Measurements from ENCODE around the gene RCSD1.

Gene RCSD1

DNA sequence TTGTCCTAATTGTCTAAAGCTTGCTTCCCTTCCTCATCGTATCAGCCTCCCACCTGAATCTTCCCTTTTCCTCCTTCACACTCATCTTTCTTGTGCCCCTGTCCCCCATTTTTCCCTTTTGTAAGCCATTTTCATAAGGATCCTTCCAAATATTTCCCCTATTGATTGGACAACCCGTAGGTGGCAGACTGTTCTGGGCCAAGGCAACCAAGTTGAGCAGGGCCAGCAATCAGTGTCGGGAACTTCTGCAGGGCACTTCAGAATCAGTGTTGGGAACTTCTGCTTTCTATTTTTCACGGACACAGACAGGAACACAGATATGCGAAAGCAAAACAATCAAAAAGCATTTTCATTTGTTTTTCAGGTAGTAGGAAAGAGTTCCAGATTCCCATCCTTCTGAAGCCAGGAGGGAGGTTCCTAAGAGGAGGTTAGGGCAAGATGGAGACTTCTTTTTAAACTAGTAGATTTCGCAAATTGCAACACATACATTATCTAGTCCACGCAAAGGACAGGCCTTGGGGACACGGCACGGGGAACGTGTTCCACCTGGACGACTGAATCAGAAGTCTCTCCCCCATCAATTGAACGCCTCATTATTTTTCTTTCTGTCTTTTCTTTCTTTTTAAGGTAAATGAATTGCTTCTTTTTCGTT is 91.1 kb downstream of the RCSD1 start:
- peaks cover 6% of the 10 kb centered on the region; the same call in 1 of the 2 replicates for H4K20me1 ChIP-seq (ENCODE audit: control insufficient read depth, insufficient read depth, low read depth, low read length)
- no peaks in the 10 kb centered on the region for H3K9me2 ChIP-seq (replicated peaks; ENCODE audit: control insufficient read depth, low read length)
- H3K4me1 ChIP-seq (ENCODE audit: control insufficient read depth, low read length), result peaks cover 80% of the 10 kb centered on the region
- H3K27ac ChIP-seq (ENCODE audit: low read depth, low read length), result peak overlapping the region; percentile 86
- H3K36me3 ChIP-seq (ENCODE audit: control insufficient read depth, low read length), result peaks cover 14% of the 10 kb centered on the region
- peak overlapping the region; percentile 92 for H3K4me2 ChIP-seq (ENCODE audit: low read length)
- H3F3A ChIP-seq (ENCODE audit: control insufficient read depth, insufficient read depth), result peaks cover 33% of the 10 kb centered on the region
- H3K4me3 ChIP-seq (ENCODE audit: low read length), result peak overlapping the region; percentile 82
- H3K79me2 ChIP-seq (ENCODE audit: control insufficient read depth, low read length), result peaks cover 39% of the 10 kb centered on the region
- no peaks in the 10 kb centered on the region for H3K9me3 ChIP-seq (ENCODE audit: control insufficient read depth, insufficient read depth, low read length)
- H3K27me3 ChIP-seq (ENCODE audit: control insufficient read depth, low read length), result no peaks in the 10 kb centered on the region
- no peak for TF ChIP-seq EZH2phosphoT487 (IDR thresholded peaks at IDR 0.05; ENCODE audit: borderline replicate concordance, low read length)
- TF ChIP-seq CTCF (IDR thresholded peaks at IDR 0.05; ENCODE audit: low read depth, low read length, poor library complexity, severe bottlenecking), result peak; percentile 67

GRCh38 chr1:167721617-167722151 is 91.7 kb downstream of the RCSD1 start, which contains the start of gene MPZL1:
Gene MPZL1 (plus strand): TSS chr1:167721982. CDS start chr1:167722152, 170 bp downstream.
- peak within 1 kb of the TSS; percentile 82 for H3K4me3 ChIP-seq (ENCODE audit: low read length)
- peaks cover 33% of the 10 kb centered on the region for H3F3A ChIP-seq (ENCODE audit: control insufficient read depth, insufficient read depth)
- H3K79me2 ChIP-seq (ENCODE audit: control insufficient read depth, low read length), result peaks cover 45% of the 10 kb centered on the region
- H4K20me1 ChIP-seq (ENCODE audit: control insufficient read depth, insufficient read depth, low read depth, low read length), result peaks cover 6% of the 10 kb centered on the region; the same call in 1 of the 2 replicates
- no peaks in the 10 kb centered on the region for H3K27me3 ChIP-seq (ENCODE audit: control insufficient read depth, low read length)
- peaks cover 14% of the 10 kb centered on the region for H3K36me3 ChIP-seq (ENCODE audit: control insufficient read depth, low read length)
- H3K4me1 ChIP-seq (ENCODE audit: control insufficient read depth, low read length), result peaks cover 83% of the 10 kb centered on the region
- no peaks in the 10 kb centered on the region for H3K9me3 ChIP-seq (ENCODE audit: control insufficient read depth, insufficient read depth, low read length)
- H3K9me2 ChIP-seq (replicated peaks; ENCODE audit: control insufficient read depth, low read length), result no peaks in the 10 kb centered on the region
- peak within 1 kb of the TSS; percentile 92 for H3K4me2 ChIP-seq (ENCODE audit: low read length)
- no peak for TF ChIP-seq CTCF (IDR thresholded peaks at IDR 0.05; ENCODE audit: low read depth, low read length, poor library complexity, severe bottlenecking)
- TF ChIP-seq EZH2phosphoT487 (IDR thresholded peaks at IDR 0.05; ENCODE audit: borderline replicate concordance, low read length), result no peak
- H3K27ac ChIP-seq (ENCODE audit: low read depth, low read length), result peak within 1 kb of the TSS; percentile 86

GRCh38 chr1:167722152-167722869 is 92.3 kb downstream of the RCSD1 start:
- H3K9me3 ChIP-seq (ENCODE audit: control insufficient read depth, insufficient read depth, low read length), result no peaks in the 10 kb centered on the region
- peaks cover 28% of the 10 kb centered on the region for H3F3A ChIP-seq (ENCODE audit: control insufficient read depth, insufficient read depth)
- no peaks in the 10 kb centered on the region for H3K9me2 ChIP-seq (replicated peaks; ENCODE audit: control insufficient read depth, low read length)
- no peak for TF ChIP-seq EZH2phosphoT487 (IDR thresholded peaks at IDR 0.05; ENCODE audit: borderline replicate concordance, low read length)
- TF ChIP-seq CTCF (IDR thresholded peaks at IDR 0.05; ENCODE audit: low read depth, low read length, poor library complexity, severe bottlenecking), result no peak
- H3K4me1 ChIP-seq (ENCODE audit: control insufficient read depth, low read length), result peaks cover 76% of the 10 kb centered on the region
- no peaks in the 10 kb centered on the region for H3K27me3 ChIP-seq (ENCODE audit: control insufficient read depth, low read length)
- peak overlapping the region; percentile 82 for H3K4me3 ChIP-seq (ENCODE audit: low read length)
- peak overlapping the region; percentile 92 for H3K4me2 ChIP-seq (ENCODE audit: low read length)
- peaks cover 14% of the 10 kb centered on the region for H3K36me3 ChIP-seq (ENCODE audit: control insufficient read depth, low read length)
- H3K27ac ChIP-seq (ENCODE audit: low read depth, low read length), result peak overlapping the region; percentile 86
- peaks cover 6% of the 10 kb centered on the region; the same call in 1 of the 2 replicates for H4K20me1 ChIP-seq (ENCODE audit: control insufficient read depth, insufficient read depth, low read depth, low read length)
- H3K79me2 ChIP-seq (ENCODE audit: control insufficient read depth, low read length), result peaks cover 50% of the 10 kb centered on the region

Measured in DOHH2 (cell line).